ENCODE results near the gene PAM.
A peak's percentile ranks its signal among the peaks of the same experiment; 100 is the strongest.

The PAM gene

DNA sequence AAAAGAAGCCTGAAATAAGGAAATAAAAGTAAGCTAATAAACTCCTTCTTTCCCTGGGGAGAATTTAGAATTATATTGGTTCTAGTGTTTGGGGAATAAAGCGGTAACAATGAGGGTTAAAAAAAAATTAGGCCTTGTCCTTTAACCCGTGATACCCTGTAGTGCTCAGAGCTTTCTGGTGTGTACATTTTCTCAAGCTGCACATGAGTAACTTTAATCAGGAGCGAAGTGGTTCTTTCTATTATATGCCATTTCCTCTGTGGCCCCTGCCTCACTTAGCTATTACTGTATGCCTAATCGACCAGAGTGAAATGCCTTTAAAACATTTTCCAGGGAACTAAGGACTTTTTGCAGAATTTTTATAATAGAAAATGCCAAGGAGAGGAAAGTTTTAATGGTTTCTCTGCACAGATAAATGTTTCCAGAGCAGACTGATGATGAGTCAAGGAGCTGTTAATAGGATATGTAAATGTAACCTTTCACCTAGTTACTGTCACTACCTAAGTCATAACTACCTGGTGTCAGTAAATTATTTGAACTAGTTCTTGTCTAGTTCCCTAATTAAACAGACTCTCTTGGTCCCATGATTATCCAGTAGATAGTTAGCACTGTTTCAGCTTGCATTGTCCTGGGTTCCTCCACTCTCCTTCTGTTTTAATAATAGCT, 7.6 kb downstream of the PAM start:
- Histone ChIP-seq H3K9me2 (replicated peaks; ENCODE audit: insufficient read depth, low read length) (no peaks in the 10 kb centered on the region), H4K20me1 (ENCODE audit: insufficient read depth, low read length) (no peaks in the 10 kb centered on the region), H3K36me3 (replicated peaks; ENCODE audit: insufficient read depth, low read length) (no peaks in the 10 kb centered on the region), H2AFZ (ENCODE audit: low read length) (peak overlapping the region; percentile 56; the same call in 1 of the 2 replicates), H3F3A (ENCODE audit: insufficient read depth, low read length) (peaks cover 6% of the 10 kb centered on the region; the same call in 1 of the 2 replicates), H3K4me3 (ENCODE audit: low read length) (peak overlapping the region; percentile 57; the same call in 1 of the 2 replicates), H3K4me1 (ENCODE audit: low read length) (peaks cover 8% of the 10 kb centered on the region), H3K9me3 (replicated peaks; ENCODE audit: insufficient read depth, low read length) (no peaks in the 10 kb centered on the region), H3K27ac (ENCODE audit: low read length) (peak overlapping the region; percentile 56; the same call in 1 of the 2 replicates), H3K9ac (ENCODE audit: low read length) (no peak overlapping the region; the same call in 1 of the 2 replicates), H3K27me3 (replicated peaks; ENCODE audit: insufficient read depth, low read length) (no peaks in the 10 kb centered on the region), H3K4me2 (ENCODE audit: low read depth, low read length) (peak overlapping the region; percentile 73), H3K79me2 (ENCODE audit: low read length) (peaks cover 16% of the 10 kb centered on the region)
- no peak for DNase-seq
- TF ChIP-seq EZH2 (optimal IDR thresholded peaks at IDR 0.05; ENCODE audit: low read depth, low read length) = no peak
- TF ChIP-seq, protein P1, sequence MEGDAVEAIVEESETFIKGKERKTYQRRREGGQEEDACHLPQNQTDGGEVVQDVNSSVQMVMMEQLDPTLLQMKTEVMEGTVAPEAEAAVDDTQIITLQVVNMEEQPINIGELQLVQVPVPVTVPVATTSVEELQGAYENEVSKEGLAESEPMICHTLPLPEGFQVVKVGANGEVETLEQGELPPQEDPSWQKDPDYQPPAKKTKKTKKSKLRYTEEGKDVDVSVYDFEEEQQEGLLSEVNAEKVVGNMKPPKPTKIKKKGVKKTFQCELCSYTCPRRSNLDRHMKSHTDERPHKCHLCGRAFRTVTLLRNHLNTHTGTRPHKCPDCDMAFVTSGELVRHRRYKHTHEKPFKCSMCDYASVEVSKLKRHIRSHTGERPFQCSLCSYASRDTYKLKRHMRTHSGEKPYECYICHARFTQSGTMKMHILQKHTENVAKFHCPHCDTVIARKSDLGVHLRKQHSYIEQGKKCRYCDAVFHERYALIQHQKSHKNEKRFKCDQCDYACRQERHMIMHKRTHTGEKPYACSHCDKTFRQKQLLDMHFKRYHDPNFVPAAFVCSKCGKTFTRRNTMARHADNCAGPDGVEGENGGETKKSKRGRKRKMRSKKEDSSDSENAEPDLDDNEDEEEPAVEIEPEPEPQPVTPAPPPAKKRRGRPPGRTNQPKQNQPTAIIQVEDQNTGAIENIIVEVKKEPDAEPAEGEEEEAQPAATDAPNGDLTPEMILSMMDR (IDR thresholded peaks at IDR 0.05; ENCODE audit: low read length) = no peak
- TF ChIP-seq EZH2phosphoT487 (IDR thresholded peaks at IDR 0.05; ENCODE audit: low read length) = no peak

GRCh38 chr5:102763734-102764133, 8.6 kb downstream of the PAM start:
- Histone ChIP-seq H3K9ac (ENCODE audit: low read length) (no peak overlapping the region), H4K20me1 (ENCODE audit: insufficient read depth, low read length) (no peaks in the 10 kb centered on the region), H3F3A (ENCODE audit: insufficient read depth, low read length) (peaks cover 6% of the 10 kb centered on the region; the same call in 1 of the 2 replicates), H3K79me2 (ENCODE audit: low read length) (peaks cover 13% of the 10 kb centered on the region), H3K4me2 (ENCODE audit: low read depth, low read length) (no peak overlapping the region), H2AFZ (ENCODE audit: low read length) (no peak overlapping the region), H3K36me3 (replicated peaks; ENCODE audit: insufficient read depth, low read length) (no peaks in the 10 kb centered on the region), H3K4me1 (ENCODE audit: low read length) (peaks cover 8% of the 10 kb centered on the region), H3K4me3 (ENCODE audit: low read length) (no peak overlapping the region), H3K27ac (ENCODE audit: low read length) (no peak overlapping the region), H3K27me3 (replicated peaks; ENCODE audit: insufficient read depth, low read length) (no peaks in the 10 kb centered on the region), H3K9me3 (replicated peaks; ENCODE audit: insufficient read depth, low read length) (no peaks in the 10 kb centered on the region), H3K9me2 (replicated peaks; ENCODE audit: insufficient read depth, low read length) (no peaks in the 10 kb centered on the region)
- no peak for DNase-seq
- TF ChIP-seq EZH2 (optimal IDR thresholded peaks at IDR 0.05; ENCODE audit: low read depth, low read length) (no peak), EZH2phosphoT487 (IDR thresholded peaks at IDR 0.05; ENCODE audit: low read length) (no peak)
- TF ChIP-seq, protein P1 (IDR thresholded peaks at IDR 0.05; ENCODE audit: low read length) = no peak

GRCh38 chr5:102764381-102765004, 9.4 kb downstream of the PAM start:
- no peak overlapping the region for H3K4me3 ChIP-seq (ENCODE audit: low read length)
- no peaks in the 10 kb centered on the region for H3K27me3 ChIP-seq (replicated peaks; ENCODE audit: insufficient read depth, low read length)
- no peak for TF ChIP-seq EZH2phosphoT487 (IDR thresholded peaks at IDR 0.05; ENCODE audit: low read length)
- TF ChIP-seq EZH2 (optimal IDR thresholded peaks at IDR 0.05; ENCODE audit: low read depth, low read length) = no peak
- H3K36me3 ChIP-seq (replicated peaks; ENCODE audit: insufficient read depth, low read length) = no peaks in the 10 kb centered on the region
- no peaks in the 10 kb centered on the region for H3K9me3 ChIP-seq (replicated peaks; ENCODE audit: insufficient read depth, low read length)
- H2AFZ ChIP-seq (ENCODE audit: low read length) = no peak overlapping the region
- no peaks in the 10 kb centered on the region for H4K20me1 ChIP-seq (ENCODE audit: insufficient read depth, low read length)
- peaks cover 8% of the 10 kb centered on the region for H3K4me1 ChIP-seq (ENCODE audit: low read length)
- peaks cover 6% of the 10 kb centered on the region; the same call in 1 of the 2 replicates for H3F3A ChIP-seq (ENCODE audit: insufficient read depth, low read length)
- DNase-seq = no peak
- peaks cover 13% of the 10 kb centered on the region for H3K79me2 ChIP-seq (ENCODE audit: low read length)
- H3K9me2 ChIP-seq (replicated peaks; ENCODE audit: insufficient read depth, low read length) = no peaks in the 10 kb centered on the region
- no peak overlapping the region for H3K27ac ChIP-seq (ENCODE audit: low read length)
- H3K4me2 ChIP-seq (ENCODE audit: low read depth, low read length) = no peak overlapping the region
- H3K9ac ChIP-seq (ENCODE audit: low read length) = no peak overlapping the region

All from MM.1S (cell line).